Right atrium auricular region (tissue), 2 donors: Measurements from ENCODE around the gene RFTN1. TPM values are rescaled to one million over a fixed set of nuclear protein-coding genes. Genes with fewer than 3 reads are reported as not detected.

Experiments used
- DNase-seq: peaks from one replicate; pipeline ENCODE4 v3.0.0-alpha.2; 2019; ENCODE audit warnings: low spot score
- H3K27ac ChIP-seq, 2 donors: fragments of 200-600 bp; sonication (generic); 1 replicate in 1 of 2; 2 replicates in 1 of 2; pipeline ENCODE4 v1.5.1; 2016 to 2019
- H3K27me3 ChIP-seq, 2 donors: fragments of 200-600 bp; sonication (generic); one replicate each; pipeline versions ENCODE4 v1.5.1 to v1.6.0; 2017 to 2019
- H3K36me3 ChIP-seq: fragments of 200-600 bp; sonication (generic); one replicate; pipeline ENCODE4 v1.5.1; 2016
- H3K4me1 ChIP-seq, 2 donors: fragments of 200-600 bp; sonication (generic); one replicate each; pipeline versions ENCODE4 v1.5.1 to v1.6.0; 2017 to 2019
- H3K4me3 ChIP-seq, 2 donors: fragments of 200-600 bp; sonication (generic); 1 replicate in 1 of 2; 2 replicates in 1 of 2; pipeline ENCODE4 v1.5.1; 2017 to 2019; ENCODE audit warnings: mild to moderate bottlenecking in 1 of 2, moderate library complexity in 1 of 2
- H3K9me3 ChIP-seq, 2 donors: fragments of 200-600 bp; sonication (generic); one replicate each; pipeline ENCODE4 v1.5.1; 2019
- total RNA-seq, 2 donors: library from RNA; depleted of rRNA; stranded (reverse); fragments of >200 nt; gene quantifications; one replicate each; pipeline ENCODE4 v1.1.0, GENCODE V29; 2016
- TF ChIP-seq, protein P1 (sequence below), 2 donors: fragments of 200-600 bp; sonication (generic); IDR thresholded peaks; one replicate each; pipeline ENCODE4 v1.5.1; 2019; ENCODE audit warnings: antibody characterized with exemption in 2 of 2

RFTN1 gene
- total RNA-seq, 2 donors from 2014 or later, result 15.9 to 33.6 TPM

DNA sequence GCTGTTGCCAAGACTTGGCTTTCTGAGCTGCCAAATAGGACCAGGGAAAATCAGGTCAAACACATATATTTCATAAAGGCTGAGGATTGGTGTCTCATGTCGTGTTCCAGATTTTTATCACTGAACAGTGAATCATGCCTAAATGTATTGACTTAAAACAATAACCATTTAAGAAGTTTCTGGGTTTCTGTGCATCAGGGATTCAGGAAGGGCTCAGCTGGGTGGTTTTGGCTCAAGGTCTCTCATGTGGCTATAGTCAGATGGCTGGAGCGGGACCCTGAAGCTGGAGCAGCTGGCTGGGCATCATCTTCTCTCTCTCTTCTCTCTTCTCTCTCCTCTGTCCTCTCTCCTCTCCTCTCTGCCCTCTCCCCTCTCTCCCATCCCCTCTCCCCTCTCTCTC, 10.7 kb upstream of the RFTN1 start:
- H3K4me1 ChIP-seq, result peaks cover 0 to 4% of the 10 kb centered on the region in 2 donors
- TF ChIP-seq, protein P1, sequence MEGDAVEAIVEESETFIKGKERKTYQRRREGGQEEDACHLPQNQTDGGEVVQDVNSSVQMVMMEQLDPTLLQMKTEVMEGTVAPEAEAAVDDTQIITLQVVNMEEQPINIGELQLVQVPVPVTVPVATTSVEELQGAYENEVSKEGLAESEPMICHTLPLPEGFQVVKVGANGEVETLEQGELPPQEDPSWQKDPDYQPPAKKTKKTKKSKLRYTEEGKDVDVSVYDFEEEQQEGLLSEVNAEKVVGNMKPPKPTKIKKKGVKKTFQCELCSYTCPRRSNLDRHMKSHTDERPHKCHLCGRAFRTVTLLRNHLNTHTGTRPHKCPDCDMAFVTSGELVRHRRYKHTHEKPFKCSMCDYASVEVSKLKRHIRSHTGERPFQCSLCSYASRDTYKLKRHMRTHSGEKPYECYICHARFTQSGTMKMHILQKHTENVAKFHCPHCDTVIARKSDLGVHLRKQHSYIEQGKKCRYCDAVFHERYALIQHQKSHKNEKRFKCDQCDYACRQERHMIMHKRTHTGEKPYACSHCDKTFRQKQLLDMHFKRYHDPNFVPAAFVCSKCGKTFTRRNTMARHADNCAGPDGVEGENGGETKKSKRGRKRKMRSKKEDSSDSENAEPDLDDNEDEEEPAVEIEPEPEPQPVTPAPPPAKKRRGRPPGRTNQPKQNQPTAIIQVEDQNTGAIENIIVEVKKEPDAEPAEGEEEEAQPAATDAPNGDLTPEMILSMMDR (IDR thresholded peaks at IDR 0.05), result no peak
- H3K9me3 ChIP-seq, result no peaks in the 10 kb centered on the region
- H3K4me3 ChIP-seq, result no peak overlapping the region
- H3K36me3 ChIP-seq, result no peaks in the 10 kb centered on the region
- no peak overlapping the region for H3K27ac ChIP-seq
- no peaks in the 10 kb centered on the region for H3K27me3 ChIP-seq
- DNase-seq, result no peak

DNA sequence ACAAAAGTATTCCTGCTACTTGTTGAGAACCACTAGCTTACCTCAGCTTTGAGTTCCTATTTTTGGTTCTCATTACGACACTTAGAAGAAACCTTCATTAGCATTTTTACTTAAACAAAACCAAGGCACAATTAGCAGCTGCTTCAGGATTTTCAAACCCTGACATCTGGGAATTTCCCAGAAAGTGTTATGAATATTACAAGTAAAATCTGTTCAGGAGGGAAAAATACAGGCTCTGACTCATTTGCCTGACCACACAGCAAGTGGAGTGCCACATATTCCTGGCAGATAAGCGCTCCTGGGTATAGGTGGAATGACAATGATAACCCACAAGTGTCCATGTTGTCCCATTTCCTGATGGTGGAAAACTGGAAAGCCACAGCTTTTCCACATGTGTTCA, 10.3 kb upstream of the RFTN1 start:
- Histone ChIP-seq H3K27ac (no peak overlapping the region), H3K36me3 (no peaks in the 10 kb centered on the region), H3K9me3 (no peaks in the 10 kb centered on the region), H3K4me3 (no peak overlapping the region), H3K4me1 (peaks cover 0 to 4% of the 10 kb centered on the region in 2 donors), H3K27me3 (no peaks in the 10 kb centered on the region)
- TF ChIP-seq, protein P1 (IDR thresholded peaks at IDR 0.05), result no peak
- no peak for DNase-seq

DNA sequence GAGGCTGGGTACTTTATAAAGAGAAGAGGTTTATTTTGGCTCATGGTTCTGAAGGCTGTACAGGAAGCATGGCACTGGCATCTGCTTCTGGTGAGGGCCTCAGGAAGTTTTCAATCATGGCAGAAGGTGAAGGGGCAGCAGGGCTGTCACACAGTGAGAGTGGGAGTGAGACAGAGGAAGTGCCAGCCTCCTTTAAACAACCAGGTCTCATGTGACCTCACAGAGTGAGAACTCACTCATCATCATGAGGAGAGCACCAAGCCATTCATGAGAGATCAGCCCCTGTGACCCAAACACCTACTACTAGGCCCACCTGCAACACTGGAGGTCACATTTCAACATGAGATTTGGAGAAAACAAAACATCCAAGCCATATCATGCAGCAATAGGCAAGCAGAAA, 9.3 kb upstream of the RFTN1 start:
- H3K4me3 ChIP-seq, result no peak overlapping the region
- no peak for DNase-seq
- no peaks in the 10 kb centered on the region for H3K9me3 ChIP-seq
- H3K27me3 ChIP-seq, result no peaks in the 10 kb centered on the region
- no peaks in the 10 kb centered on the region for H3K4me1 ChIP-seq
- TF ChIP-seq, protein P1 (IDR thresholded peaks at IDR 0.05), result no peak
- no peak overlapping the region for H3K27ac ChIP-seq
- H3K36me3 ChIP-seq, result no peaks in the 10 kb centered on the region

DNA sequence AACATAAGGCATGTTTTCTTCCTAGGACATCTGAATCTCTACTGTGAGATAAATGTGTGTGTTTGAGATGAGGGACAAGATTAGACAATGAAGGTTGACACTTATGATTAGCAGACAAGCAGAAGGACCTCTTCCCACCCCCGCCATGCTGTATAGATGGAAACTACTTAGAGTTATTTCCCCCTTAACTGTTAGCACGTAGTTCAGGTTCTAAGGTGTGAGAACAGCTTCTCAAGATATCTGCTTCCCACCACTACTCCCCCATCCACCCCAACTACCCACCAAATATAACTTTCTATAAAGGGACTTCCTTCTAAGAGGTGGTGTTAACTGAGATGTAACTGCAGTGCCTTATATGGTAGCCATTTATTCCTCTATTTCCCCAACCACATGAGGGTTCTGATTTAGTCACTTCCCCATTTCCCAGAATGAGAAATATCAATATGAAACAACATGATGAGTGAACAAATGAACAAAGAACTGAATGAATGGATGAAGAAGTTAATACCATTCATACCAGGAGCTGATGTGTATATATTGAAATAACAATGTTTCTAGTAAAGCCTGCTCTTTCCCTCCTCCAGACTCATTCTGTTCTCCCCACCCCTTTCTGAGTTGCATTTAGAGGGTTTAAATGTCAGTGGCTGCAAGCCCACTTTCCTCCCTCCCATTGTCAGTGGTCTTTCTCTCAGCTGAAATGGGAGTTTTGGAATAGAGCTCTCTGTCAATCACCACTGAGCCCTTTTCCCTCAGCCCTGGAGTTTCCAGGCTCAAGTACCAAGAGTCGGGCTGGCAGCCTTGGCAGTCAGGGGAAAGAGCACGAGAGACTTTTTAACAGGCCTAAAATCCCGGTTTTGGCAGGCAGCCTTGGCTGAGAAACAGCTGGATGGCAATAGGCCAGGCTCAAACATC, 7.7 kb upstream of the RFTN1 start:
- DNase-seq, result no peak
- TF ChIP-seq, protein P1 (IDR thresholded peaks at IDR 0.05), result no peak
- Histone ChIP-seq H3K27me3 (no peaks in the 10 kb centered on the region), H3K9me3 (no peaks in the 10 kb centered on the region), H3K27ac (no peak overlapping the region), H3K36me3 (no peaks in the 10 kb centered on the region), H3K4me1 (peaks cover 0 to 8% of the 10 kb centered on the region in 2 donors), H3K4me3 (no peak overlapping the region)

DNA sequence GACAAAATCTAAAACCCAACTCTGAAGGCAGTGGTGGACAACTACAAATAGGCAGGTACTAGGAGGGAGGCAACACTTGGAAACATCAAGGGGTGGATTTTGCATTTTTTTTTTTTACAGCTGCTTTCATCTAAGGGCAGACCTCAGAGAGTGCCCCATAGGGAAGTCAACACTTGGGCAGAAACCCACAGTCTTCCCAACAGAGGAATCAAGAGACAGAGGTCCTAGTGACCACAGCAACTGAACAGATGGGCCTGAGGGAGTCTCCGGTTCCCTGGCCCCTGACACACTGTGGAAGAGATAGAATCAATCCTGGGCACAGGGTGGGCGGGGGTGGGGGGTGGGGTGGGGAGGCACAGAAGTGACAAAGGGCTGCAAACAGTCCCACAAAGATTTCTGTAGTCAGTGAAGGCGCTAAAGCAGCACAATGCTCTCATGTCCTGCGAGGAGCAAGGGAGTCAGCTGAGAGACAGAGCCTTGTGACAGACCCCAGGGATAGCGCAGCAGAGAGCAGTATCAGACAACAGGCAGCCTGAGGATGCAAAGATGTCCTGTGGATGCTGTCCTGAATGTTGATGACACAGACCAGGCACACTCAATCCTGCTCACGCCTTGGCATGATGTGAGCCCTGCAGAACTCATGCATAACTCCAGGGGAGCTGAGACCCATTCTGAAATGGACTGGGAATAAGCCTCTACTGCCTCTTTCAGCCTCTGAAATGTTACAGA, 6.9 kb upstream of the RFTN1 start:
- Histone ChIP-seq H3K4me3 (no peak overlapping the region), H3K27ac (no peak overlapping the region), H3K4me1 (peaks cover 0 to 16% of the 10 kb centered on the region in 2 donors), H3K36me3 (no peaks in the 10 kb centered on the region), H3K27me3 (no peaks in the 10 kb centered on the region), H3K9me3 (no peaks in the 10 kb centered on the region)
- no peak for DNase-seq
- TF ChIP-seq, protein P1 (IDR thresholded peaks at IDR 0.05), result no peak
